Stomach smooth muscle (tissue), 2 donors: ENCODE data around the gene USP36.

ENCODE experiments used
- H3K27ac ChIP-seq: one replicate; pipeline ENCODE4 v1.7.0; 2013; ENCODE audit warnings: mild to moderate bottlenecking, low read length, inconsistent platforms
- H3K27me3 ChIP-seq, 2 donors: one replicate each; pipeline ENCODE4 v1.7.0; 2013; ENCODE audit warnings: low read length in 2 of 2; ENCODE audit not compliant: insufficient read depth in 2 of 2, control insufficient read depth in 1 of 2
- H3K36me3 ChIP-seq, 2 donors: one replicate each; pipeline ENCODE4 v1.7.0; 2013; ENCODE audit warnings: low read length in 2 of 2; ENCODE audit not compliant: control insufficient read depth in 2 of 2, insufficient read depth in 2 of 2
- H3K4me1 ChIP-seq: one replicate; pipeline ENCODE4 v1.7.0; 2013; ENCODE audit warnings: low read length; ENCODE audit not compliant: control insufficient read depth, insufficient read depth
- H3K4me3 ChIP-seq, 2 donors: one replicate each; pipeline ENCODE4 v1.7.0; 2013; ENCODE audit warnings: low read length in 2 of 2
- H3K9ac ChIP-seq, 2 donors: one replicate each; pipeline ENCODE4 v1.7.0; 2013; ENCODE audit warnings: low read length in 2 of 2, mild to moderate bottlenecking in 1 of 2
- H3K9me3 ChIP-seq, 2 donors: one replicate each; pipeline ENCODE4 v1.7.0; 2013; ENCODE audit warnings: low read length in 2 of 2; ENCODE audit not compliant: control insufficient read depth in 2 of 2
- donor health status: healthy.
- donor health status: Pancreatic carcinoma.

Gene USP36

GRCh38 chr17:78748048-78748729 lies 92.4 kb downstream of the USP36 start:
- Histone ChIP-seq H3K4me3 (no peak overlapping the region), H3K4me1 (peaks cover 27% of the 10 kb centered on the region), H3K27ac (no peak overlapping the region), H3K27me3 (no peaks in the 10 kb centered on the region), H3K9me3 (no peaks in the 10 kb centered on the region), H3K9ac (no peak overlapping the region), H3K36me3 (no peaks in the 10 kb centered on the region)

GRCh38 chr17:78747488-78747887 lies 93.1 kb downstream of the USP36 start:
- H3K27me3 ChIP-seq, result no peaks in the 10 kb centered on the region
- H3K9ac ChIP-seq, result no peak overlapping the region
- H3K4me1 ChIP-seq, result peaks cover 27% of the 10 kb centered on the region
- H3K4me3 ChIP-seq, result no peak overlapping the region
- H3K36me3 ChIP-seq, result no peaks in the 10 kb centered on the region
- no peak overlapping the region for H3K27ac ChIP-seq
- no peaks in the 10 kb centered on the region for H3K9me3 ChIP-seq

DNA sequence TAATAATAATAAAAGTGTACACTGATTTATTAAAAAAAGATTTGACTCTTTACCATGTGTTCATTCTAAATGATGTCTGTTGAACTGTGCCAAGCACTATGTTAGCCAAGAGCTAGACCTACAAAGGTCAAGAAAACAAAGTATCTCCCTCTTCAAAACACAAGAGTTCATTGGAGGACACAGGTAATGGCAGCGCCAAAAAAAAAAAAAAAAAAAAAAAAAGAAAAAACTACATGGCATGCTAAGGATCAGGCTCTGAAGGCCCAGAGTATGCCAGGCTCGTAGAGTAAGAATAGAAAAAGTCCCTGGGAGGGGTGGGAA lies 93.7 kb downstream of the USP36 start:
- H3K4me1 ChIP-seq, result peaks cover 27% of the 10 kb centered on the region
- H3K36me3 ChIP-seq, result no peaks in the 10 kb centered on the region
- H3K27ac ChIP-seq, result peak overlapping the region; percentile 31
- H3K9me3 ChIP-seq, result no peaks in the 10 kb centered on the region
- no peak overlapping the region for H3K4me3 ChIP-seq
- no peaks in the 10 kb centered on the region for H3K27me3 ChIP-seq
- H3K9ac ChIP-seq, result no peak overlapping the region

- no peaks in the 10 kb centered on the region for H3K36me3 ChIP-seq
- peaks cover 27% of the 10 kb centered on the region for H3K4me1 ChIP-seq
- no peaks in the 10 kb centered on the region for H3K27me3 ChIP-seq
- H3K4me3 ChIP-seq, result no peak overlapping the region
- H3K9me3 ChIP-seq, result no peaks in the 10 kb centered on the region
- H3K27ac ChIP-seq, result peak overlapping the region; percentile 31
- H3K9ac ChIP-seq, result no peak overlapping the region
Observed at GRCh38 chr17:78746263-78746948, 94.2 kb downstream of the USP36 start.
